Neural cell (in vitro differentiated cells): ENCODE data around the gene CASR. TPM values are rescaled to one million over a fixed set of nuclear protein-coding genes. Genes with fewer than 3 reads are reported as not detected.

Source experiments
- H2AFZ ChIP-seq: fragments of 200-600, 300-800 bp; sonication (generic), shearing (Covaris generic); 2 replicates; pipeline ENCODE4 v1.6.0; 2014; ENCODE audit warnings: low read depth, mild to moderate bottlenecking, antibody characterized with exemption, low read length, moderate library complexity
- H3F3A ChIP-seq: fragments of 200-600 bp; shearing (Covaris generic); 2 replicates; pipeline ENCODE4 v1.6.1; 2016; ENCODE audit warnings: mild to moderate bottlenecking, moderate library complexity, mixed read lengths, antibody characterized with exemption, low read length; ENCODE audit not compliant: insufficient read depth, poor library complexity, severe bottlenecking
- H3K27ac ChIP-seq: fragments of 200-600, 300-800 bp; sonication (generic), shearing (Covaris generic); 2 replicates; pipeline ENCODE4 v1.5.1; 2014; ENCODE audit warnings: mild to moderate bottlenecking, low read length, moderate library complexity
- H3K27me3 ChIP-seq: fragments of 300-800, 200-600 bp; sonication (generic), shearing (Covaris generic); 2 replicates; pipeline ENCODE4 v1.6.0; 2014; ENCODE audit warnings: mild to moderate bottlenecking, low read depth, low read length, moderate library complexity; ENCODE audit not compliant: insufficient read depth
- H3K36me3 ChIP-seq: fragments of 300-800, 200-600 bp; sonication (generic), shearing (Covaris generic); 2 replicates; pipeline ENCODE4 v1.5.1; 2014; ENCODE audit warnings: mild to moderate bottlenecking, antibody characterized with exemption, low read length, moderate library complexity; ENCODE audit not compliant: insufficient read depth
- H3K4me2 ChIP-seq: fragments of 300-800, 200-600 bp; sonication (generic), shearing (Covaris generic); 2 replicates; pipeline ENCODE4 v1.6.0; 2014; ENCODE audit warnings: mild to moderate bottlenecking, low read length
- H3K4me3 ChIP-seq: fragments of 300-800, 200-600 bp; sonication (generic), shearing (Covaris generic); 2 replicates; pipeline ENCODE4 v1.5.1; 2014; ENCODE audit warnings: mild to moderate bottlenecking, low read length, moderate library complexity
- H3K79me2 ChIP-seq: fragments of 200-600 bp; shearing (Covaris generic); replicated peaks from 2 replicates; pipeline ENCODE4 v1.6.0; 2014; ENCODE audit warnings: mild to moderate bottlenecking, low read length, moderate library complexity; ENCODE audit not compliant: insufficient read depth
- H3K9ac ChIP-seq: fragments of 300-800, 200-600 bp; sonication (generic), shearing (Covaris generic); 2 replicates; pipeline ENCODE4 v1.6.1; 2016; ENCODE audit warnings: mild to moderate bottlenecking, low read length, mixed read lengths
- H3K9me2 ChIP-seq: fragments of 200-600 bp; shearing (Covaris generic); 2 replicates; pipeline ENCODE4 v1.6.1; 2016; ENCODE audit warnings: mild to moderate bottlenecking, low read length, mixed read lengths; ENCODE audit not compliant: insufficient read depth
- H3K9me3 ChIP-seq: fragments of 200-600, 300-800 bp; sonication (generic), shearing (Covaris generic); 2 replicates; pipeline ENCODE4 v1.6.1; 2016; ENCODE audit warnings: mild to moderate bottlenecking, mixed run types, low read length, moderate library complexity, mixed read lengths
- H4K20me1 ChIP-seq: fragments of 200-600 bp; shearing (Covaris generic); 2 replicates; pipeline ENCODE4 v1.6.1; 2016; ENCODE audit warnings: mild to moderate bottlenecking, mixed run types; ENCODE audit not compliant: insufficient read depth
- EP300 ChIP-seq: fragments of 450-650 bp; conservative IDR thresholded peaks from 2 replicates; pipeline ENCODE4 v1.6.1; 2014; ENCODE audit warnings: antibody characterized with exemption, mild to moderate bottlenecking, moderate library complexity; ENCODE audit not compliant: poor library complexity, severe bottlenecking
- EZH2 ChIP-seq: fragments of 200-600, 300-800 bp; shearing (Covaris generic), sonication (generic); IDR thresholded peaks from 2 replicates; pipeline ENCODE4 v1.6.1; 2014; ENCODE audit warnings: antibody characterized with exemption, low read length, borderline replicate concordance, mild to moderate bottlenecking; ENCODE audit not compliant: insufficient read depth, poor library complexity, severe bottlenecking
- MXI1 ChIP-seq: fragments of 450-650 bp; conservative IDR thresholded peaks from 2 replicates; pipeline ENCODE4 v1.6.1; 2014; ENCODE audit warnings: antibody characterized with exemption, mild to moderate bottlenecking; ENCODE audit not compliant: poor library complexity, severe bottlenecking
- POLR2AphosphoS5 ChIP-seq: IDR thresholded peaks from 2 replicates; pipeline ENCODE4 v1.6.1; 2012
- RAD21 ChIP-seq: fragments of 450-650 bp; conservative IDR thresholded peaks from 2 replicates; pipeline ENCODE4 v1.6.1; 2014; ENCODE audit warnings: antibody characterized with exemption, mild to moderate bottlenecking, moderate library complexity
- REST ChIP-seq: IDR thresholded peaks from 2 replicates; pipeline ENCODE4 v1.6.1; 2012; ENCODE audit warnings: borderline replicate concordance
- SMC3 ChIP-seq: fragments of 450-650 bp; conservative IDR thresholded peaks from 2 replicates; pipeline ENCODE4 v1.6.1; 2014; ENCODE audit warnings: antibody characterized with exemption, mild to moderate bottlenecking, moderate library complexity; ENCODE audit not compliant: poor library complexity
- TAF1 ChIP-seq: IDR thresholded peaks from 2 replicates; pipeline ENCODE4 v1.6.1; 2012; ENCODE audit warnings: low read depth
- polyA plus RNA-seq: library from polyadenylated mRNA; depleted of rRNA; stranded (reverse); fragments of >200 nt; gene quantifications from 2 replicates; pipeline ENCODE4 v1.2.3, GENCODE V29; 2014
- TF ChIP-seq, protein P1 (sequence below): fragments of 450-650 bp; IDR thresholded peaks from 2 replicates; pipeline ENCODE4 v1.5.1; 2014; ENCODE audit warnings: antibody characterized with exemption, mild to moderate bottlenecking, moderate library complexity; ENCODE audit not compliant: poor library complexity, severe bottlenecking

CASR gene
- polyA plus RNA-seq, 1 donor from 2014 or later, result not detected

DNA sequence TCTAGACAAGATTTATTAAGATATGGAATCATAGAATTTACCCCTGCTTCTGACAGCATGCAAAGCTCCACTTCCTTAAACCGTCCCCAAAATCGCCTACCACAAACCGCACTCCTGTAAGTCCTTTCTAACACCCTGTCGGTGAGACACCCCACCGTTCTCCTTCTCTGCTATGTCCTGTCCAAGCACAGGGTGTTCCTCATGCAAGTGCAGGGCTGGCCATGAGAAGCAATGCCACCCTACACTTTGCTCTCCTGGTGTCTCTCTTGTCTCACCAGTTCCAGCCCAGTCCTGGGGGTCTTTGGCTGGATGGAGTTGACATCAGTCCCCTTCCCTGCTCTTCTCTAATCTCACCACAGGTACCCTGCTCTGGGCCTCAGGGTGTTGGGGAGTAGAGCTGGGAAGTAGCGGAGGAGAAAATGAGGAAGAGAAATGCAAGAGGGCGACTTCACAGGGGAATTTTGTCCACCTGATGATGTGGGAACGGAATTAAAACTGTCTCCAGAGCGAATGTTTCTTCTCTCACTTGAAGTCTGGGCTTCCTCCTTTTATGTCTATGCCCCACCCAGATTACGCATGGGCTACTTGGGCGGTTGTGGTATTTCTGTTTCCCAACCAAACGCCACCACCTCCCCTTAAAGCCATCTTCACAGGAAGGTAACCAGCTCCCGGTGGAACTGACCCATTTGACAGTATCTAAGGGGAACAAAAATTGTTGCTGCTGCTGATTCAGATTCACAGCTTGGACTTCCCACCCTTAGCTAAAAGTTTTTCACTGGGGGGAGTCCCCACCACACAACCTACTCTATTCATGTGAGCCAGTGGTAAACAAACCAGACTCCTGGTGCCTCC lies 49.9 kb downstream of the CASR start:
- TF ChIP-seq EP300, result no peak
- no peak overlapping the region for H2AFZ ChIP-seq
- no peaks in the 10 kb centered on the region for H3F3A ChIP-seq
- no peaks in the 10 kb centered on the region for H3K79me2 ChIP-seq
- no peaks in the 10 kb centered on the region for H4K20me1 ChIP-seq
- H3K4me2 ChIP-seq, result no peak overlapping the region
- no peaks in the 10 kb centered on the region for H3K9me3 ChIP-seq
- H3K27ac ChIP-seq, result no peak overlapping the region
- no peaks in the 10 kb centered on the region for H3K9me2 ChIP-seq
- no peak overlapping the region for H3K9ac ChIP-seq
- H3K4me3 ChIP-seq, result no peak overlapping the region
- no peaks in the 10 kb centered on the region for H3K27me3 ChIP-seq
- H3K36me3 ChIP-seq, result no peaks in the 10 kb centered on the region

GRCh38 chr3:122234117-122234516 lies 50.6 kb downstream of the CASR start:
- Histone ChIP-seq H4K20me1 (no peaks in the 10 kb centered on the region), H2AFZ (no peak overlapping the region), H3K4me2 (no peak overlapping the region), H3K9me3 (no peaks in the 10 kb centered on the region), H3K79me2 (no peaks in the 10 kb centered on the region), H3K36me3 (no peaks in the 10 kb centered on the region), H3K9ac (no peak overlapping the region), H3K27me3 (no peaks in the 10 kb centered on the region), H3F3A (no peaks in the 10 kb centered on the region), H3K27ac (no peak overlapping the region), H3K9me2 (no peaks in the 10 kb centered on the region), H3K4me3 (no peak overlapping the region)
- TF ChIP-seq RAD21, result no peak
- TF ChIP-seq, protein P1, sequence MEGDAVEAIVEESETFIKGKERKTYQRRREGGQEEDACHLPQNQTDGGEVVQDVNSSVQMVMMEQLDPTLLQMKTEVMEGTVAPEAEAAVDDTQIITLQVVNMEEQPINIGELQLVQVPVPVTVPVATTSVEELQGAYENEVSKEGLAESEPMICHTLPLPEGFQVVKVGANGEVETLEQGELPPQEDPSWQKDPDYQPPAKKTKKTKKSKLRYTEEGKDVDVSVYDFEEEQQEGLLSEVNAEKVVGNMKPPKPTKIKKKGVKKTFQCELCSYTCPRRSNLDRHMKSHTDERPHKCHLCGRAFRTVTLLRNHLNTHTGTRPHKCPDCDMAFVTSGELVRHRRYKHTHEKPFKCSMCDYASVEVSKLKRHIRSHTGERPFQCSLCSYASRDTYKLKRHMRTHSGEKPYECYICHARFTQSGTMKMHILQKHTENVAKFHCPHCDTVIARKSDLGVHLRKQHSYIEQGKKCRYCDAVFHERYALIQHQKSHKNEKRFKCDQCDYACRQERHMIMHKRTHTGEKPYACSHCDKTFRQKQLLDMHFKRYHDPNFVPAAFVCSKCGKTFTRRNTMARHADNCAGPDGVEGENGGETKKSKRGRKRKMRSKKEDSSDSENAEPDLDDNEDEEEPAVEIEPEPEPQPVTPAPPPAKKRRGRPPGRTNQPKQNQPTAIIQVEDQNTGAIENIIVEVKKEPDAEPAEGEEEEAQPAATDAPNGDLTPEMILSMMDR, result no peak

- H3F3A ChIP-seq, result no peaks in the 10 kb centered on the region
- no peaks in the 10 kb centered on the region for H3K9me3 ChIP-seq
- H3K79me2 ChIP-seq, result no peaks in the 10 kb centered on the region
- H3K27ac ChIP-seq, result no peak overlapping the region
- H3K9ac ChIP-seq, result no peak overlapping the region
- no peaks in the 10 kb centered on the region for H4K20me1 ChIP-seq
- TF ChIP-seq MXI1 (no peak), SMC3 (no peak), POLR2AphosphoS5 (no peak), RAD21 (no peak), TAF1 (no peak), EP300 (no peak), REST (no peak), EZH2 (no peak)
- TF ChIP-seq, protein P1, result no peak
- H2AFZ ChIP-seq, result no peak overlapping the region
- no peak overlapping the region for H3K4me3 ChIP-seq
- no peaks in the 10 kb centered on the region for H3K9me2 ChIP-seq
- no peaks in the 10 kb centered on the region for H3K36me3 ChIP-seq
- H3K27me3 ChIP-seq, result no peaks in the 10 kb centered on the region
- H3K4me2 ChIP-seq, result no peak overlapping the region
Observed at GRCh38 chr3:122235147-122235546, 51.7 kb downstream of the CASR start.
